Subcutaneous abdominal adipose tissue (tissue), 5 donors: Measurements from ENCODE around the gene SLC34A3.

ENCODE experiments used
- H3K27ac ChIP-seq: one replicate; pipeline ENCODE4 v1.7.0; 2013; ENCODE audit warnings: low read depth, mild to moderate bottlenecking, inconsistent platforms, low read length, moderate library complexity
- H3K27me3 ChIP-seq, 5 donors: one replicate each; pipeline ENCODE4 v1.7.0; 2013; ENCODE audit warnings: low read length in 5 of 5, inconsistent platforms in 1 of 5; ENCODE audit not compliant: control insufficient read depth in 5 of 5, insufficient read depth in 4 of 5
- H3K36me3 ChIP-seq, 5 donors: one replicate each; pipeline ENCODE4 v1.7.0; 2013; ENCODE audit warnings: low read length in 5 of 5; ENCODE audit not compliant: control insufficient read depth in 5 of 5, insufficient read depth in 5 of 5
- H3K4me1 ChIP-seq, 5 donors: one replicate each; pipeline ENCODE4 v1.7.0; 2013; ENCODE audit warnings: low read length in 5 of 5, mild to moderate bottlenecking in 3 of 5, moderate library complexity in 1 of 5; ENCODE audit not compliant: control insufficient read depth in 5 of 5, insufficient read depth in 5 of 5
- H3K4me3 ChIP-seq, 5 donors: one replicate each; pipeline ENCODE4 v1.7.0; 2013; ENCODE audit warnings: low read length in 5 of 5, low read depth in 1 of 5
- H3K9ac ChIP-seq, 5 donors: one replicate each; pipeline ENCODE4 v1.7.0; 2013; ENCODE audit warnings: low read length in 5 of 5, mild to moderate bottlenecking in 4 of 5, moderate library complexity in 3 of 5
- H3K9me3 ChIP-seq, 5 donors: one replicate each; pipeline ENCODE4 v1.7.0; 2013; ENCODE audit warnings: low read length in 5 of 5; ENCODE audit not compliant: control insufficient read depth in 5 of 5
- donor health status: healthy.
- donor health status: healthy.
- donor health status: healthy.
- donor health status: healthy.
- donor health status: healthy.

Gene SLC34A3

DNA sequence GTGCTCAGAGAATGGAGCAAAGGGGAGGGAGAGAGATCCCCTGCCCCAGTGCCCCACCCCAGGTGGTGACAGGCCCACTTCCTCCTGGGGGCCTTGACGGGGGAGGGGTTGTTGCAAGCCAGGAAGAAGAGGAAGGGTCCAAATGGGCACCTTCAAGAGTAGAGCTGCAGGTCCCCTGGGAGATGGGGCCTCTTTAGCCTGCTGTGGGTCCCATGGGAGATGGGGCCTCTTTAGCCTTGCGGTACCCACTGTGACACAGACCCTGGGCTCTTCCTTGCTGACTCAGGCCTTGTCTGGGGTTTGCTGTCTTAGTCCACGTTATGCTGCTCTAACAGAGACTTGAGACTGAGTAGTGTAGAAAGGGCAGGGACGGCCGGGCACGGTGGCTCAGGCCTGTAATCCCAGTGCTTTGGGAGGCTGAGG lies 37.2 kb downstream of the SLC34A3 start:
- Histone ChIP-seq H3K9me3 (no peaks in the 10 kb centered on the region), H3K36me3 (peaks cover 0 to 80% (median 71%) of the 10 kb centered on the region in 5 donors), H3K9ac (peak overlapping the region in 1 of 5 donors; percentile 41), H3K4me3 (no peak overlapping the region), H3K27ac (no peak overlapping the region), H3K4me1 (peaks cover 6 to 23% (median 14%) of the 10 kb centered on the region in 5 donors), H3K27me3 (no peaks in the 10 kb centered on the region)

DNA sequence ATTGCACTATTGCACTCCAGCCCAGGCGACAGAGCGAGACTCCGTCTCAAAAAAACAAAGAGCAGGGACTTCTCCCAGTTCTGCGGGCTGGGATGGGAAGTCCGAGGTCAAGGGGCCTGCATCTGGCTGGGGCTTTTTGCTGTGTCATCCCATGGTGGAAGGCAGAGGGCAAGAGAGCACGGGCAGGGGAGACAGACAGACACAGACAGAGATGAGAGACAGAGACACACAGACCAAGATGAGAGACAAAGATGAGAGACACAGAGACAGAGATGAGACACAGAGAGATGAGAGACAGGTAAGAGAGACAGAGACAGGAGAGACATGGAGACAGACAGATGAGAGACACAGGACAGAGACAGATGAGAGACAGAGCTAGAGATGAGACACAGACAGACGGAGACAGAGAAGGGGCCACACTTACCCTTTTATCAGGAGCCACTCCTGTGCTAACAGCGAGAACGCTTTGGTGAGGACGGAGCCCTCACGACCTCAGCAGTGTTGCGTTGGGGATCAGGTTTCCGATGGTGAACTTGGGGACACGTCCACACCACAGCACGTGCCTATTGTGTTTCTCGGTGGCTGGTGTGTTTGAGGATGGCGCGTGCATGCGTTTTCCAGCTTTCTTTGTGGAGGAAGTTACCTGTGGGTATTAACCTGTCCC lies 38.0 kb downstream of the SLC34A3 start:
- H3K4me3 ChIP-seq, result peak overlapping the region in 4 of 5 donors; percentile 4 to 42 (median 22)
- H3K9ac ChIP-seq, result peak overlapping the region in 1 of 5 donors; percentile 22
- H3K4me1 ChIP-seq, result peaks cover 6 to 23% (median 14%) of the 10 kb centered on the region in 5 donors
- no peaks in the 10 kb centered on the region for H3K27me3 ChIP-seq
- peaks cover 0 to 80% (median 68%) of the 10 kb centered on the region in 5 donors for H3K36me3 ChIP-seq
- H3K27ac ChIP-seq, result peak overlapping the region; percentile 38
- H3K9me3 ChIP-seq, result no peaks in the 10 kb centered on the region

DNA sequence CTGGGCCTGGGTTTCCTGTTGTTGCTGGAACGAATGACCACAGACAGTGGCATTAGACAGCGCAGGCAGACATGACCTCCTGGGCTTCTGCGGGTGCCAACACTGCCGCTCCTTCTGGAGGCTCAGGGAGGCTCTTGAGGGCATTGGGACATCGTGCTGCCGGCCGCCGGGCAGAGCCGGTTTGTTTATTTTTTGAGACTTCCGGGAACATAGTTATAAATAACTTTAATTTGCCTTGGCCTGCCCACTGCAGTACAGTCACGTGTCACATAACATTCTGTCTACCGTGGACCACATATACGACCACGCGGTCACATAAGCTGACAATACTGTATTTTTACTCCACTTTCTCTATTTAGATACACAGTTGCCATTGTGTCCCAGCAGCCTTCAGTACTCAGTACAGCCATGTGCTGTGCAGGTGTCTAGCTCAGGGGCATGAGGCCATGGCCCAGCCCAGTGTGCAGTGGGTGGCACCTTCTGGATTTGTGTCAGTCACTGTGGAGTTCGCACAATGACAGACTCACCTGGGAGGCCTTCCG lies 38.6 kb downstream of the SLC34A3 start:
- Histone ChIP-seq H3K27ac (peak overlapping the region; percentile 38), H3K4me1 (peaks cover 6 to 26% (median 16%) of the 10 kb centered on the region in 5 donors), H3K36me3 (peaks cover 0 to 74% (median 62%) of the 10 kb centered on the region in 5 donors), H3K9me3 (no peaks in the 10 kb centered on the region), H3K27me3 (no peaks in the 10 kb centered on the region), H3K9ac (no peak overlapping the region), H3K4me3 (peak overlapping the region in 4 of 5 donors; percentile 4 to 42 (median 22))

DNA sequence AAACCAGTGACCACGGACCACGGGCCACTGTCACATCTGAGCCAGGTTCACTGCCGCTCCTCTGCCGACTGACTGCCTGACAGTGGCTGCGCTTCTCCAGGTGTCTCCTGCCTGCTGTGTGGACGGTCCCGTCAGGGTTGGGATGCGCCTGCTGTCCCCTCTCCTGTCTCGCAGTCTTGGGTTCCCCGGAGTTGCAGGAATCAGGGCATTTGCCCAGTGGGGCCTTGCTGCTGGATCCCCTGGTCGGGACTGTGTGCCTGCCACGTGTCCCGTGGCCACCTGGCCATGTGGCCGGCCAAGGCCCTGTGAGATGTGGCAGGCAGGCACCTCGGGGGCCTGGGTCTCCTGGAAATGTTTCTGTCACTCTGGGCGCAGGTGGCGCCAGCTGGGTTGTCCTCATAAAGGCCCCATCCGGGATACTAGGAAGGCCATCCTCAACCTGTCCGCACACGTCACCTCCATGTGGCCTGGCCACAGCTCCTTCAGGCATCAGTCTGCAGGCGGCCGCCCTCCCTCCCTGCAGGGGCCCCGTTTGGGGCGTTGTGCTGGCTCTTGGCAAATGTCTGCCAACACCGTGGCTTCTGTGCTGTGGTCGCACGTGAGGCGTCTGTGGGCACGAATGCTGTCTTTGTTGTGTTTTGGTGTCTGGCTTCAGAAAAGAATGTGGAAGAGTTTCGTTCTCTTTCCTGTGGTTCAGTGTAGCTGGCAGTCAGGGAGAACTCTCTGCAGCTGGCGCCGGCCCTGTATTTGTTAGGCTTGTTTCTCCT lies 40.4 kb downstream of the SLC34A3 start:
- H3K27ac ChIP-seq, result no peak overlapping the region
- H3K4me1 ChIP-seq, result peaks cover 6 to 41% (median 31%) of the 10 kb centered on the region in 5 donors
- peaks cover 0 to 3% (median 0%) of the 10 kb centered on the region in 5 donors for H3K27me3 ChIP-seq
- no peaks in the 10 kb centered on the region for H3K9me3 ChIP-seq
- no peak overlapping the region for H3K4me3 ChIP-seq
- no peak overlapping the region for H3K9ac ChIP-seq
- peaks cover 0 to 62% (median 51%) of the 10 kb centered on the region in 5 donors for H3K36me3 ChIP-seq

DNA sequence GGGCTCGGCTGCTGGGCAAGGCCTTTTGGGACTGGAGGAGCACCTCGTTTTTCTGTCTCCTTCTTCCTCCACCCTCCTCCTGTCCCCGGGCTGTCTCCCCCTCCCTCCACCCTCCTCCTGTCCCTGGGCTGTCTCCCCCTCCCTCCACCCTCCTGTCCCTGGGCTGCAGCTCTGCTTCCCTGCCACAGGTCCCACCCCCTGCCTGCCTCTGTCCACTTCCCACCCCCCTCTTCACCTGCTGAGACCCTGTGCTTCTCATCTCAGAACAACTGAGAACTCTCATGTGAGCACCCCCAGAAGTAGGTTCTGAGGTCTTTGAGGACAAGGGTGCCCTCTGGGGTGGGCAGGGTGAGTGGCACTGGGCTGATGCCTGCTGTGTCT lies 41.0 kb downstream of the SLC34A3 start:
- Histone ChIP-seq H3K27ac (no peak overlapping the region), H3K9me3 (no peaks in the 10 kb centered on the region), H3K27me3 (peaks cover 0 to 4% (median 0%) of the 10 kb centered on the region in 5 donors), H3K4me1 (peaks cover 6 to 47% (median 37%) of the 10 kb centered on the region in 5 donors), H3K9ac (no peak overlapping the region), H3K4me3 (no peak overlapping the region), H3K36me3 (peaks cover 0 to 56% (median 46%) of the 10 kb centered on the region in 5 donors)

DNA sequence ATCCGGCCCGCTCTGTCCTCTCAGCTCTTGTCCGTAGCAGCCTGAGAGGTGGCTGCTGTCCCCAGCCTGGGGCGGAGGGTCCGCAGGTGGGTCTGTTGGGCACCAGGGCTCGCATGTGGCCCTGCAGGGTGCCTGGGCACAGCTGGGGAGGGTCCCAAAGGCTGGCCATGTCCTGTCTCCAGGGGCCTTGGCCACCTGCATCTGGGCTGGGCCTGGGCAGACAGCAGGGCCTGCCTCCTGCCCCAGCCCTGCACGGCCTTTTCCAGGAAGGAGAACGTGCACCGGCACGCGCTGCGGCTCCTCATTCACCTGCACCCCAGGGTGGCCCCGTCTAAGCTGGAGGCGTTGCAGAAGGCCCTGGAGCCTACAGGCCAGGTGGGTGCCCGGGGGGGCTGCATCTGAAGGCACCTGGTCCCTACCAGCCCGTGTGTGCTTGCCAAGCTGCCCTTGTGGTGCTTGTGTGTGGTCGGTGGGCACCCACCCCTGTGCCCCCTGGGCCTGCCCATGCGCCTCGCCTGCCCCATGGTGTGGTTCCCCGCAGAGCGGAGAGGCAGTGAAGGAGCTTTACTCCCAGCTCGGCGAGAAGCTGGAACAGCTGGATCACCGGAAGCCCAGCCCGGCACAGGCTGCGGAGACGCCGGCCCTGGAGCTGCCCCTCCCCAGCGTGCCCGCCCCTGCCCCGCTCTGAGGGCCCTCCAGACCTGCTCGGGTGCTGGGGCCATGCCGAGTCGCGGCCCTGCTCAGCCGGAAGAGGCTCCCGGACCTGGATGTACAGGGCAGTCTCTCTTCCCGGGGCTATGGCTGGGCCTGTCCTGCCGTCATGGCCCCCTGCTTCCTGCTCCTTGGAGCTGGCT lies 41.8 kb downstream of the SLC34A3 start:
- Histone ChIP-seq H3K27ac (no peak overlapping the region), H3K9me3 (no peaks in the 10 kb centered on the region), H3K9ac (no peak overlapping the region), H3K36me3 (peaks cover 0 to 48% (median 39%) of the 10 kb centered on the region in 5 donors), H3K4me1 (peaks cover 6 to 54% (median 45%) of the 10 kb centered on the region in 5 donors), H3K4me3 (no peak overlapping the region), H3K27me3 (peaks cover 0 to 6% (median 2%) of the 10 kb centered on the region in 5 donors)

DNA sequence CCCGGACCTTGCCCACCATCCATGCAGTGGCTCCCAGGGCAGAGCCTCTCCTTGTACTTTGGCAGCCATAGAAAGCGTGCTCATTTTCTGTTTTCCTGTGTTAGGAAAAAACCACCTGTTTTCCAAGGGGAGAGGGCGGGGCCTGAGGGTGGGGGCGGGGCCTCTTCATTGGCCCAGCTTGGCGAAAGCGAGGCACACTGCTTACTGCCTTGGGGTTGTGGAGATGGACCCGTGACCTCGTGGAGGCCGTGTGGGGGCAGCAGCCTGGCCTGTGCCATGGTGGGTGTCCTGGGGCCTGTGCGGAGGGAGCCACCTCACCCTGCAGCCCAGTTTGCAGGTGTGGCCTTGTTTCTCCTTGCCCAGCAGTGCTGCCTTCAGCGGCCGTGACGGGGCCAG lies 42.4 kb downstream of the SLC34A3 start:
- Histone ChIP-seq H3K27ac (no peak overlapping the region), H3K36me3 (peaks cover 0 to 42% (median 33%) of the 10 kb centered on the region in 5 donors), H3K4me3 (no peak overlapping the region), H3K4me1 (peaks cover 6 to 57% (median 51%) of the 10 kb centered on the region in 5 donors), H3K27me3 (peaks cover 0 to 6% (median 2%) of the 10 kb centered on the region in 5 donors), H3K9ac (no peak overlapping the region), H3K9me3 (no peaks in the 10 kb centered on the region)

DNA sequence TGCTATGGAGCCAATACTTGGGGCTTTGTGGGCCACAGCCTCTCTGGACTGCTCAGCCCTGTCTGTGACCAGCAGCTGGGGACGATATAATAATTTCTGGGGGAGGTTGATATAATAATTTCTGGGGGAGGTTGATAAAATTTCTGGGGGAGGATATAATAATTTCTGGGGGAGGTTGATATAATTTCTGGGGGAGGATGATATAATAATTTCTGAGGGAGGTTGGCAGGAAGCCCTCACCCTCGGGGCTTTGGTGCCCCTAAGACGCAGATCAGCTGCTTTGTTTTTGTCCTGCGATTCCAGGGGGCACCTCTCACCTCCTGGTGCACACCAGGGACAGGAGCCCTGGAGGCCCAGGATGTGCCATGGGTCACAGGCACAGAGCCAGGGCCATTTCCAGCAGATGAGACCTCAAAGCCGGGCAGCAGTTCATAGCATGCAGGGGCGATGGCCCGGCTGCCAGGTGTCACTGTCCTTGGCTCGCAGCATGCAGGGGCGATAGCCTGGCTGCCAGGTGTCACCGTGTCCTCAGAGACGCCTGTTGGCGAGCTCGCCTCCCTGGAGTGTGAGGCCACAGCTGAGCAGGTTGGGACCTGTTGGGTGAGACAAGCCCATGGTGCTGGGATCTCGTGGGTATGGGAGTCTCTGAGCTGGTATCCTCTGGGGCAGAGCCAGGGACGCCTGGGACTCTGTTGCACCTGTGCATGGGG lies 43.1 kb downstream of the SLC34A3 start:
- H3K4me3 ChIP-seq, result no peak overlapping the region
- H3K4me1 ChIP-seq, result peaks cover 4 to 54% (median 45%) of the 10 kb centered on the region in 5 donors
- H3K36me3 ChIP-seq, result peaks cover 0 to 38% (median 31%) of the 10 kb centered on the region in 5 donors
- peaks cover 0 to under 1% (median 0%) of the 10 kb centered on the region in 5 donors for H3K9me3 ChIP-seq
- no peak overlapping the region for H3K27ac ChIP-seq
- H3K9ac ChIP-seq, result peak overlapping the region in 1 of 5 donors; percentile 15
- peaks cover 0 to 9% (median 3%) of the 10 kb centered on the region in 5 donors for H3K27me3 ChIP-seq

DNA sequence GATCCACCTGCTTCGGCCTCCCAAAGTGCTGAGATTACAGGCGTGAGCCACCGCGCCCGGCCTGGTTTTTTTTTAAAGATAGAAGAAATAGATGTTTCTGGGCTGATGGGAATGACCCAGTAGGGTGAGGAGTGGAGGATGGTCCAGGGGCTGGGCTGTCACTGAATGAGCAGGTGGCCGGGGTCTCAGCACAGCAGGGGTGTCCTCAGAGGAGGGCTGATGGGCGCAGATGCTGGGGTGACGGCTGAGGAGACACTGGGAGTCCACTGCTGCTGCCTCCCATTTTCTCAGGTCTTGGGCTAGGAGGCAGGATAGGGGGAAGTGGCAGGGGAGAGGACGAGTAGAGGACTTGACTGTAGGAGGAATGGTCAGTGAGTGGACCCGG lies 44.5 kb downstream of the SLC34A3 start:
- H3K9ac ChIP-seq, result no peak overlapping the region
- peaks cover 0 to 43% (median 27%) of the 10 kb centered on the region in 5 donors for H3K36me3 ChIP-seq
- no peak overlapping the region for H3K4me3 ChIP-seq
- H3K27ac ChIP-seq, result no peak overlapping the region
- peaks cover 0 to 49% (median 37%) of the 10 kb centered on the region in 5 donors for H3K4me1 ChIP-seq
- peaks cover 0 to 3% (median 0%) of the 10 kb centered on the region in 5 donors for H3K9me3 ChIP-seq
- H3K27me3 ChIP-seq, result peaks cover 0 to 22% (median 10%) of the 10 kb centered on the region in 5 donors
